HepG2 (cell line): ENCODE data around the gene EYA3. TPM values are rescaled to one million over a fixed set of nuclear protein-coding genes. Genes with fewer than 3 reads are reported as not detected.

Source experiments
- ATAC-seq: fragments of 200-7000 bp; cut with Tn5 transposase; 3 replicates; pipeline ENCODE4 v1.9.1; 2020; ENCODE audit warnings: mild to moderate bottlenecking, moderate library complexity
- BruUV-seq: library from RNA; stranded (reverse); fragments of 400-500 nt; replicated peaks from 2 replicates; lab custom pipeline; 2021; lab: Mats Ljungman, UMichigan
- CTCF ChIA-PET: fragments of 300-600 bp; formaldehyde crosslinking; extraction: SDS; loops from one replicate; lab custom pipeline; 2021; ENCODE audit warnings: low total read pairs, inconsistent platforms, low intra/inter-chr PET ratio; lab: Yijun Ruan, JAX
- POLR2A ChIA-PET: fragments of 350-600 bp; sonication (Branson Sonifier 250); formaldehyde crosslinking; loops from one replicate; lab custom pipeline; 2020; ENCODE audit warnings: antibody characterized with exemption, inconsistent platforms; lab: Yijun Ruan, JAX
- DNase-seq: peaks from one replicate; pipeline ENCODE4 v3.0.0-alpha.2; 2015; ENCODE audit warnings: low spot score
- FAIRE-seq: peaks from 3 replicates; lab custom pipeline; 2011; peaks lifted over from hg19 to GRCh38; lab: Jason Lieb, UNC
- H2AFZ ChIP-seq: one replicate; pipeline ENCODE4 v1.6.1; 2011; ENCODE audit warnings: low read length, inconsistent platforms
- H3K27ac ChIP-seq: fragments of 300-600 bp; 3 replicates; pipeline ENCODE4 v1.8.0; 2011; ENCODE audit warnings: mixed run types, mild to moderate bottlenecking, mixed read lengths, low read length, inconsistent platforms; ENCODE audit not compliant: insufficient read depth; ENCODE audit errors: extremely low read length
- H3K27me3 ChIP-seq, 2 experiments: fragments of 200-600 bp in 1 of 2; 2 replicates in 1 of 2; 3 replicates in 1 of 2; pipeline versions ENCODE4 v1.6.0 to v1.8.0; 2011; ENCODE audit warnings: low read length in 2 of 2, mild to moderate bottlenecking in 2 of 2, moderate library complexity in 2 of 2, inconsistent platforms in 1 of 2; ENCODE audit not compliant: insufficient read depth in 2 of 2, control insufficient read depth in 1 of 2
- H3K36me3 ChIP-seq, 2 experiments: fragments of 200-600 bp in 1 of 2; replicated peaks in 1 of 2; 2 replicates in 1 of 2; 3 replicates in 1 of 2; pipeline versions ENCODE4 v1.5.1 to v1.8.0; 2011; ENCODE audit warnings: low read length in 2 of 2, inconsistent platforms in 1 of 2; ENCODE audit not compliant: insufficient read depth in 2 of 2, control insufficient read depth in 1 of 2
- H3K4me1 ChIP-seq: 2 replicates; pipeline ENCODE4 v1.5.1; 2012; ENCODE audit warnings: low read length, inconsistent platforms; ENCODE audit not compliant: insufficient read depth
- H3K4me2 ChIP-seq: 2 replicates; pipeline ENCODE4 v1.6.0; 2011; ENCODE audit warnings: low read depth, low read length, inconsistent platforms
- H3K4me3 ChIP-seq, 3 experiments: fragments of 200-600 bp in 1 of 3; sonication (generic), shearing (Covaris generic) in 1 of 3; replicated peaks in 1 of 3; 2 replicates each; pipeline ENCODE4 v1.5.1; 2011 to 2016; ENCODE audit warnings: low read length in 3 of 3, inconsistent platforms in 2 of 3, low read depth in 2 of 3, mild to moderate bottlenecking in 2 of 3, control low read depth in 1 of 3, mixed read lengths in 1 of 3; ENCODE audit not compliant: insufficient read depth in 1 of 3
- H3K79me2 ChIP-seq: one replicate; pipeline ENCODE4 v1.6.1; 2011; ENCODE audit warnings: low read length, inconsistent platforms; ENCODE audit not compliant: insufficient read depth
- H3K9ac ChIP-seq: 2 replicates; pipeline ENCODE4 v1.6.0; 2011; ENCODE audit warnings: mild to moderate bottlenecking, low read depth, low read length, inconsistent platforms; ENCODE audit not compliant: insufficient read depth
- H3K9me3 ChIP-seq: 2 replicates; pipeline ENCODE4 v1.5.1; 2012; ENCODE audit warnings: mild to moderate bottlenecking, low read length
- H4K20me1 ChIP-seq: 2 replicates; pipeline ENCODE4 v1.6.0; 2011; ENCODE audit warnings: inconsistent platforms, mild to moderate bottlenecking, low read length, moderate library complexity; ENCODE audit not compliant: insufficient read depth
- FOXJ3 ChIP-seq: sonication (generic); formaldehyde crosslinking; IDR thresholded peaks from 2 replicates; pipeline ENCODE4 v1.4.0; 2020; ENCODE audit warnings: missing genetic modification reagents, mild to moderate bottlenecking, borderline replicate concordance
- HOXD1 ChIP-seq: sonication (generic); formaldehyde crosslinking; IDR thresholded peaks from 2 replicates; pipeline ENCODE4 v1.5.0; 2020; ENCODE audit warnings: missing genetic modification reagents
- MAZ ChIP-seq, 2 experiments: sonication (generic) in 1 of 2; formaldehyde crosslinking in 1 of 2; IDR thresholded peaks; 2 replicates each; pipeline versions ENCODE4 v1.5.0 to v1.6.1; 2012 to 2020; ENCODE audit warnings: low read depth in 2 of 2, mild to moderate bottlenecking in 2 of 2, borderline replicate concordance in 1 of 2, improper control_type of control experiment in 1 of 2, low read length in 1 of 2, missing genetic modification reagents in 1 of 2, moderate library complexity in 1 of 2
- SMC3 ChIP-seq: IDR thresholded peaks from 2 replicates; pipeline ENCODE4 v1.6.1; 2011; ENCODE audit warnings: low read length, improper control_type of control experiment
- STAG1 ChIP-seq: sonication (generic); formaldehyde crosslinking; IDR thresholded peaks from 2 replicates; pipeline ENCODE4 v1.4.0; 2020; ENCODE audit warnings: missing genetic modification reagents
- ZNF20 ChIP-seq: sonication (generic); formaldehyde crosslinking; IDR thresholded peaks from 2 replicates; pipeline ENCODE4 v1.4.0; 2020; ENCODE audit warnings: mild to moderate bottlenecking, moderate library complexity, missing genetic modification reagents
- ZNF629 ChIP-seq: sonication (generic); formaldehyde crosslinking; conservative IDR thresholded peaks from 2 replicates; pipeline ENCODE4 v1.5.0; 2020; ENCODE audit warnings: missing genetic modification reagents
- ZNF772 ChIP-seq: sonication (generic); formaldehyde crosslinking; IDR thresholded peaks from 2 replicates; pipeline ENCODE4 v1.5.0; 2020; ENCODE audit warnings: mild to moderate bottlenecking, missing genetic modification reagents
- WGBS: methylation state at CpG from one replicate; pipeline ENCODE4 v1.1.6; 2017; ENCODE audit warnings: low lambda C conversion rate; 5-methylcytosine and 5-hydroxymethylcytosine counted together
- in situ Hi-C: cut with HindIII; loops from 2 replicates; pipeline ENCODE4 v1.10.0; 2017; ENCODE audit warnings: low pct_unique_long_range_greater_than_20kb; ENCODE audit not compliant: extremely low pct_ligation_motif_present
- intact Hi-C: fragments of 100-400 bp; cut with micrococcal nuclease; formaldehyde crosslinking; loops from one replicate; pipeline ENCODE4 v1.10.0; 2022; ENCODE audit not compliant: unreplicated experiment
- polyA plus RNA-seq, 8 experiments: library from polyadenylated mRNA; depleted of rRNA in 3 of 8; stranded (reverse) in 7 of 8; unstranded in 1 of 8; fragments of >200 nt; fragmentation: Illumina TruSeq in 4 of 8; extraction: Trizol in 4 of 8; gene quantifications; 2 replicates each; pipeline versions ENCODE4 v1.2.1 to v1.2.3, GENCODE V29; 2011 to 2016; ENCODE audit warnings: low read depth in 4 of 8, missing spikeins in 1 of 8, mixed read lengths in 1 of 8; ENCODE audit not compliant: insufficient read depth in 1 of 8
- total RNA-seq, 5 experiments: library from RNA; depleted of rRNA; stranded (reverse); fragments of >200 nt; fragmentation: Illumina TruSeq; extraction: Trizol; gene quantifications; 2 replicates each; pipeline ENCODE4 v1.2.3, GENCODE V29; 2016; ENCODE audit warnings: low read depth in 1 of 5
- TF ChIP-seq, protein P1 (sequence below): sonication (generic); formaldehyde crosslinking; IDR thresholded peaks from 2 replicates; pipeline ENCODE4 v1.5.0; 2020; ENCODE audit warnings: mild to moderate bottlenecking, missing genetic modification reagents, moderate library complexity
- TF ChIP-seq, protein P2 (sequence below): IDR thresholded peaks from 2 replicates; pipeline ENCODE4 v1.6.1; 2012; ENCODE audit warnings: low read depth, low read length, improper control_type of control experiment

The EYA3 gene
- total and polyA plus RNA-seq, 2 of the 13 experiments (the other 11 are each of a cell fraction or from before 2014, with no cell fraction given), result 13.9 to 19.7 TPM

DNA sequence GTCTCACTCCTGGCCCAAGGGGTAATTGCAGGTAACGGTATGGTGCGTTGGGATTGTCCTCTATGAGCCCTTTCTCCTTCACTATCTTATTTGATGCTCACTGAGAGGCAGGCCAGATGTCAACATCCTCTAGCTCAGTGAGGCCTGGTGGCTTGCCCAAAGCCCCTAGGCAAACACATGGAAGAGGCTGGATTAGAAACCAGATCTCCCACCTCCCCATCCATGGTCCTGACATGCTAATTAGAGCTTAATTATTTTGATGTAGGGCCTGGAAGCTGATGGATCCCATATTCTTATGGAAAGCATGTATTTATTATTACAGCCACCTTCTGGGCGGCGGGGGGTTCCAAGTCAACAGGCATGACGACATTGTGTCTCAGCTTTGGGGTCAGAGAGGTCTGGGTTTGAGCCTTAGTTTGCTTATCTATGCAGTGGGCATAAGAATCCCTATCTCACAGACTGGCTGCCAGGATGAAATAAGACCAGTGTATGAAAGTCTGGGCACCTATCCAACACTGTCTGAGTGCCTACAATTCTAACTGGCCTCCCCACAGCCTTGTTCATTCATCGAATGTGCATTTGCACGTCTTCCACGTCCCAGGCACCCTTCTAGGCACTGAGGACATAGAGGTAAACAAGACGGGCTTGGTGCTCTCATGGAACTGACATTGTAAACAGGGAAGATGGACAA is 147.4 kb downstream of the EYA3 start:
- no peak for FAIRE-seq
- H3K36me3 ChIP-seq, result no peaks in the 10 kb centered on the region
- TF ChIP-seq FOXJ3 (CRISPR knock-in tag) (no peak), ZNF629 (CRISPR knock-in tag) (peak; percentile 42; the same call in 1 of the 2 replicates)
- ATAC-seq, result no peak
- intact Hi-C loops, result no loop called here
- H3K27me3 ChIP-seq, result no peaks in the 10 kb centered on the region
- WGBS, result 88% methylated on average over 9 of the region's 9 CpGs
- no peaks in the 10 kb centered on the region for H3K79me2 ChIP-seq
- no peak overlapping the region for H3K4me3 ChIP-seq
- H3K4me1 ChIP-seq, result peaks cover 56% of the 10 kb centered on the region
- no peak overlapping the region for H3K27ac ChIP-seq
- ChIA-PET CTCF (no interaction called here), POLR2A (no interaction called here)
- H2AFZ ChIP-seq, result no peak overlapping the region
- no peaks in the 10 kb centered on the region for H3K9me3 ChIP-seq
- in situ Hi-C loops, result no loop called here
- H3K9ac ChIP-seq, result no peak overlapping the region
- no TSS peak for BruUV-seq
- no peak for DNase-seq
- H3K4me2 ChIP-seq, result no peak overlapping the region
- no peaks in the 10 kb centered on the region for H4K20me1 ChIP-seq

DNA sequence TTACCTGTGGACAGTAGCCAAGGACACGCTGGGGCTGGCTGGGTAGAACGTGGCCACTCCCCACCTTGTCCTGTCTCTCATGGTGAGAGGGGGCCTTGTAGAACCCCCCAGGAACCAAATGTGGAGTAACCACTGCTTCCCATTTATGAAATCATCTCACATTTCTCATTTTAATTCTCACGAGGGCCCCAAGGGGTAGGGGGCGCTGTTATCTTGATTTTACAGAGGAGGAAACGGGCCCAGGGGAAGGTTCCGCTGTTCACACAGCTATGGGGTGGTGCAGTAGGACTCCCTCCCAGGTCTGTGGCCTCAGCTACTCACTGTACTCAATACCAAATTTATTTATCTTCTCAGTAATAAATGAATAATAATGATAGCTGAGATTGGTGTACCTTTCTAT is 148.1 kb downstream of the EYA3 start:
- in situ Hi-C loops, result no loop called here
- 8% methylated on average over 6 of the region's 6 CpGs for WGBS
- no TSS peak for BruUV-seq
- no peaks in the 10 kb centered on the region for H3K9me3 ChIP-seq
- peaks cover 59% of the 10 kb centered on the region for H3K4me1 ChIP-seq
- no peak for TF ChIP-seq HOXD1 (CRISPR knock-in tag)
- peak; percentile 62 for TF ChIP-seq STAG1
- 0 out of 2 replicates have a peak, but pooled peaks have one; percentile 12 for TF ChIP-seq MAZ (IDR thresholded peaks at IDR 0.05; ENCODE audit: borderline replicate concordance, low read depth, low read length)
- no peak for TF ChIP-seq MAZ (CRISPR knock-in tag; IDR thresholded peaks at IDR 0.05; ENCODE audit: low read depth)
- TF ChIP-seq, protein P1, sequence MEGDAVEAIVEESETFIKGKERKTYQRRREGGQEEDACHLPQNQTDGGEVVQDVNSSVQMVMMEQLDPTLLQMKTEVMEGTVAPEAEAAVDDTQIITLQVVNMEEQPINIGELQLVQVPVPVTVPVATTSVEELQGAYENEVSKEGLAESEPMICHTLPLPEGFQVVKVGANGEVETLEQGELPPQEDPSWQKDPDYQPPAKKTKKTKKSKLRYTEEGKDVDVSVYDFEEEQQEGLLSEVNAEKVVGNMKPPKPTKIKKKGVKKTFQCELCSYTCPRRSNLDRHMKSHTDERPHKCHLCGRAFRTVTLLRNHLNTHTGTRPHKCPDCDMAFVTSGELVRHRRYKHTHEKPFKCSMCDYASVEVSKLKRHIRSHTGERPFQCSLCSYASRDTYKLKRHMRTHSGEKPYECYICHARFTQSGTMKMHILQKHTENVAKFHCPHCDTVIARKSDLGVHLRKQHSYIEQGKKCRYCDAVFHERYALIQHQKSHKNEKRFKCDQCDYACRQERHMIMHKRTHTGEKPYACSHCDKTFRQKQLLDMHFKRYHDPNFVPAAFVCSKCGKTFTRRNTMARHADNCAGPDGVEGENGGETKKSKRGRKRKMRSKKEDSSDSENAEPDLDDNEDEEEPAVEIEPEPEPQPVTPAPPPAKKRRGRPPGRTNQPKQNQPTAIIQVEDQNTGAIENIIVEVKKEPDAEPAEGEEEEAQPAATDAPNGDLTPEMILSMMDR (CRISPR knock-in tag), result peak; percentile 63
- TF ChIP-seq, protein P2, sequence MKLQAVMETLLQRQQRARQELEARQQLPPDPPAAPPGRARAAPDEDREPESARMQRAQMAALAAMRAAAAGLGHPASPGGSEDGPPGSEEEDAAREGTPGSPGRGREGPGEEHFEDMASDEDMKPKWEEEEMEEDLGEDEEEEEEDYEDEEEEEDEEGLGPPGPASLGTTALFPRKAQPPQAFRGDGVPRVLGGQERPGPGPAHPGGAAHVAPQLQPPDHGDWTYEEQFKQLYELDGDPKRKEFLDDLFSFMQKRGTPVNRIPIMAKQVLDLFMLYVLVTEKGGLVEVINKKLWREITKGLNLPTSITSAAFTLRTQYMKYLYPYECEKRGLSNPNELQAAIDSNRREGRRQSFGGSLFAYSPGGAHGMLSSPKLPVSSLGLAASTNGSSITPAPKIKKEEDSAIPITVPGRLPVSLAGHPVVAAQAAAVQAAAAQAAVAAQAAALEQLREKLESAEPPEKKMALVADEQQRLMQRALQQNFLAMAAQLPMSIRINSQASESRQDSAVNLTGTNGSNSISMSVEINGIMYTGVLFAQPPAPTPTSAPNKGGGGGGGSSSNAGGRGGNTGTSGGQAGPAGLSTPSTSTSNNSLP, result peak; percentile 37; the same call in 1 of the 2 replicates
- no peak for TF ChIP-seq ZNF20 (CRISPR knock-in tag)
- TF ChIP-seq ZNF772, result no peak
- TF ChIP-seq SMC3, result peak; percentile 30; the same call in 1 of the 2 replicates
- TF ChIP-seq, all 625 proteins: peak for 5
- 0 out of 2 replicates have a peak overlapping the region, but pooled peaks have one; percentile 10 for H3K4me2 ChIP-seq
- no peak overlapping the region; a peak in 1 of 6 replicates for H3K4me3 ChIP-seq
- no peak overlapping the region for H3K27ac ChIP-seq
- H3K79me2 ChIP-seq, result no peaks in the 10 kb centered on the region
- ChIA-PET POLR2A (no interaction called here), CTCF (no interaction called here)
- FAIRE-seq (no peak), DNase-seq (peak; percentile 43), ATAC-seq (peak; percentile 59)
- intact Hi-C loops, result no loop called here
- H4K20me1 ChIP-seq, result no peaks in the 10 kb centered on the region
- H3K36me3 ChIP-seq, result no peaks in the 10 kb centered on the region
- H3K27me3 ChIP-seq, result no peaks in the 10 kb centered on the region
- H2AFZ ChIP-seq, result no peak overlapping the region
- H3K9ac ChIP-seq, result no peak overlapping the region
